ENCODE measurements around the gene COX4I1. TPM values are rescaled to one million over a fixed set of nuclear protein-coding genes. Genes with fewer than 3 reads are reported as not detected.

The COX4I1 gene
- total and polyA plus RNA-seq, 9 of the 15 experiments (the other 6 are each of a cell fraction or from before 2014, with no cell fraction given) = 651 to 2,356 (median 1,032) TPM

DNA sequence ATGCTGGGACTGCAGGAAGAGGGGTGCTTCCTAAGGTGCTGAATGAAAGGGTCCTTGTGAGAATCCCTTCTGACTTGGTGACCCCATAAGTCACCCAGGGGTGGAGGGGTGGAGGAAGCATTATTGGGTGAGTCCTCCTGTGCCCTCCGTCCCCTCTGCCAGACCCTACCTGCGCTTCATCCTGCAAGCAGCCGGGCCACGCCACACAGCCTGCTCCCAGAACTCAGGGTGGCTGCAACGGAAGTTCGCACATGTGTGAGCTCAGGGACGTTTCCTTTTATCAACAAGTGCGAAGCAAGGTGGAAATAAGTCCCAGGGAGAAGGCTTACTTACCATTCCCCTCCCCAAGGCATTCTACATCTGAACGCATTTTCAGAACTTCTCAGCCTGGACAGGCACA, 40.9 kb downstream of the COX4I1 start (continued):
- TF ChIP-seq RFX5 (IDR thresholded peaks at IDR 0.05; ENCODE audit: low read depth, low read length) = no peak
- TF ChIP-seq, protein P1, sequence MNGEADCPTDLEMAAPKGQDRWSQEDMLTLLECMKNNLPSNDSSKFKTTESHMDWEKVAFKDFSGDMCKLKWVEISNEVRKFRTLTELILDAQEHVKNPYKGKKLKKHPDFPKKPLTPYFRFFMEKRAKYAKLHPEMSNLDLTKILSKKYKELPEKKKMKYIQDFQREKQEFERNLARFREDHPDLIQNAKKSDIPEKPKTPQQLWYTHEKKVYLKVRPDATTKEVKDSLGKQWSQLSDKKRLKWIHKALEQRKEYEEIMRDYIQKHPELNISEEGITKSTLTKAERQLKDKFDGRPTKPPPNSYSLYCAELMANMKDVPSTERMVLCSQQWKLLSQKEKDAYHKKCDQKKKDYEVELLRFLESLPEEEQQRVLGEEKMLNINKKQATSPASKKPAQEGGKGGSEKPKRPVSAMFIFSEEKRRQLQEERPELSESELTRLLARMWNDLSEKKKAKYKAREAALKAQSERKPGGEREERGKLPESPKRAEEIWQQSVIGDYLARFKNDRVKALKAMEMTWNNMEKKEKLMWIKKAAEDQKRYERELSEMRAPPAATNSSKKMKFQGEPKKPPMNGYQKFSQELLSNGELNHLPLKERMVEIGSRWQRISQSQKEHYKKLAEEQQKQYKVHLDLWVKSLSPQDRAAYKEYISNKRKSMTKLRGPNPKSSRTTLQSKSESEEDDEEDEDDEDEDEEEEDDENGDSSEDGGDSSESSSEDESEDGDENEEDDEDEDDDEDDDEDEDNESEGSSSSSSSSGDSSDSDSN (IDR thresholded peaks at IDR 0.05; ENCODE audit: borderline replicate concordance in 1 of 2, low read depth in 2 of 2, low read length in 2 of 2) = no peak
- TF ChIP-seq JUN (IDR thresholded peaks at IDR 0.05; ENCODE audit: borderline replicate concordance, low read depth, low read length) = no peak
- no peak for TF ChIP-seq JUN (CRISPR knock-in tag; IDR thresholded peaks at IDR 0.05; ENCODE audit: borderline replicate concordance)
- no peak for TF ChIP-seq ZNF589 (CRISPR knock-in tag; IDR thresholded peaks at IDR 0.05; ENCODE audit: low read depth)
- no peak for TF ChIP-seq TAL1 (IDR thresholded peaks at IDR 0.05)
- no peak for TF ChIP-seq ATF7 (IDR thresholded peaks at IDR 0.05)
- TF ChIP-seq, protein P2, sequence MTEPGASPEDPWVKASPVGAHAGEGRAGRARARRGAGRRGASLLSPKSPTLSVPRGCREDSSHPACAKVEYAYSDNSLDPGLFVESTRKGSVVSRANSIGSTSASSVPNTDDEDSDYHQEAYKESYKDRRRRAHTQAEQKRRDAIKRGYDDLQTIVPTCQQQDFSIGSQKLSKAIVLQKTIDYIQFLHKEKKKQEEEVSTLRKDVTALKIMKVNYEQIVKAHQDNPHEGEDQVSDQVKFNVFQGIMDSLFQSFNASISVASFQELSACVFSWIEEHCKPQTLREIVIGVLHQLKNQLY (CRISPR knock-in tag; conservative IDR thresholded peaks at IDR 0.05) = no peak

DNA sequence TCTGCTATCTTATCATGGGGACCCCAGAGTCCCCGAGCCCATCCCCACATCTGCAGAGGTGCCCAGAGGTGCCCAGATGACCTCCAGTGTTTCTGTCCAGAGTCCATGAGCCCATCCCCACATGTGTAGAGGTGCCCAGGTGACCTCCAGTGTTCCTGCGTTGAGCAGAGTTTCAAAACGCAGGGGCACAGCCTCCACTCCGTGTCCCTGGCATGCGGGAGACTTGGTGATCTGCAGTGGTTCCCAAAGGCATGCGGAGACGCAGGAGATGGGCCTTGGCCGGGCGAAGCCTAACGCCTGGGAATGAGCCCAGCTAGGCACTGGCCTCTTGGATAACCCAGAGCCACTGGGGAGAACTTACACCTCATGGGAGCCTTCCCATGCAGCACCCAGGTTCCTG, 41.3 kb downstream of the COX4I1 start:
- H4K20me1 ChIP-seq (replicated peaks; ENCODE audit: control insufficient read depth, insufficient read depth, low read length) = peaks cover 3% of the 10 kb centered on the region; the same call in 1 of the 2 replicates
- no peak overlapping the region for H3K9ac ChIP-seq (ENCODE audit: insufficient read depth in 1 of 2, low read depth in 2 of 2, low read length in 2 of 2)
- no peaks in the 10 kb centered on the region; the same call in 1 of the 2 replicates for H3K9me3 ChIP-seq (replicated peaks; ENCODE audit: control insufficient read depth, insufficient read depth, low read depth, low read length)
- H3K9me1 ChIP-seq (ENCODE audit: control insufficient read depth, insufficient read depth, low read length) = peaks cover 3% of the 10 kb centered on the region
- ATAC-seq (no peak), DNase-seq (ENCODE audit: extremely low read depth in 1 of 4, low spot score in 3 of 4) (no peak), FAIRE-seq (no peak)
- no peak overlapping the region for H3K27ac ChIP-seq (ENCODE audit: extremely low read depth, low read depth, low read length)
- H3K36me3 ChIP-seq (ENCODE audit: control insufficient read depth, insufficient read depth, low read length) = no peaks in the 10 kb centered on the region
- WGBS (ENCODE audit: insufficient coverage, low coverage, missing lambda C conversion rate) = 1% methylated on average over 10 of the region's 10 CpGs
- no peak overlapping the region for H2AFZ ChIP-seq (ENCODE audit: low read depth, low read length)
- no peak overlapping the region for H3K4me2 ChIP-seq (ENCODE audit: insufficient read depth, low read length)
- CTCF ChIA-PET (ENCODE audit: low intra/inter-chr PET ratio) = no interaction called here
- H3K4me1 ChIP-seq (replicated peaks in 1 of 2; ENCODE audit: control insufficient read depth in 2 of 2, insufficient read depth in 2 of 2, low read length in 2 of 2) = no peaks in the 10 kb centered on the region; a peak in 2 of 5 replicates
- no peaks in the 10 kb centered on the region for H3K79me2 ChIP-seq (ENCODE audit: control insufficient read depth, insufficient read depth, low read length)
- POLR2A ChIA-PET = interaction anchor here (1.2 kb wide), 1 partner anchor 19 kb away, joined by 3 read pairs; no protein-coding TSS in a partner anchor
- in situ Hi-C loops (cut with MboI) (no loop called here), intact Hi-C loops (cut with micrococcal nuclease) (no loop called here)
- H3K4me3 ChIP-seq = no peak overlapping the region
- H3K27me3 ChIP-seq (ENCODE audit: control insufficient read depth in 2 of 2, insufficient read depth in 2 of 2, low read length in 2 of 2) = peaks cover 58 to 85% of the 10 kb centered on the region in 2 experiments
- BruUV-seq (replicated peaks) = no TSS peak
- TF ChIP-seq BHLHE40 (IDR thresholded peaks at IDR 0.05; ENCODE audit: low read length) (no peak), ZC3H8 (IDR thresholded peaks at IDR 0.05) (no peak), NFE2L1 (tag; IDR thresholded peaks at IDR 0.05; ENCODE audit: borderline replicate concordance, low read depth) (no peak), PTBP1 (IDR thresholded peaks at IDR 0.05; ENCODE audit: low read depth, low read length) (no peak), ZNF224 (CRISPR knock-in tag; IDR thresholded peaks at IDR 0.05) (no peak), TAF9B (IDR thresholded peaks at IDR 0.05; ENCODE audit: partially characterized antibody) (no peak), ZNF253 (CRISPR knock-in tag; conservative IDR thresholded peaks at IDR 0.05) (no peak)
- TF ChIP-seq, protein P3, sequence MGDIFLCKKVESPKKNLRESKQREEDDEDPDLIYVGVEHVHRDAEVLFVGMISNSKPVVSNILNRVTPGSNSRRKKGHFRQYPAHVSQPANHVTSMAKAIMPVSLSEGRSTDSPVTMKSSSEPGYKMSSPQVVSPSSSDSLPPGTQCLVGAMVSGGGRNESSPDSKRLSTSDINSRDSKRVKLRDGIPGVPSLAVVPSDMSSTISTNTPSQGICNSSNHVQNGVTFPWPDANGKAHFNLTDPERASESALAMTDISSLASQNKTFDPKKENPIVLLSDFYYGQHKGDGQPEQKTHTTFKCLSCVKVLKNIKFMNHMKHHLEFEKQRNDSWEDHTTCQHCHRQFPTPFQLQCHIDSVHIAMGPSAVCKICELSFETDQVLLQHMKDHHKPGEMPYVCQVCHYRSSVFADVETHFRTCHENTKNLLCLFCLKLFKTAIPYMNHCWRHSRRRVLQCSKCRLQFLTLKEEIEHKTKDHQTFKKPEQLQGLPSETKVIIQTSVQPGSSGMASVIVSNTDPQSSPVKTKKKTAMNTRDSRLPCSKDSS (IDR thresholded peaks at IDR 0.05; ENCODE audit: low read depth, partially characterized antibody) = no peak
